HepG2 (cell line): ENCODE measurements around the gene ZP2. TPM values are rescaled to one million over a fixed set of nuclear protein-coding genes. Genes with fewer than 3 reads are reported as not detected.

Experiments used
- ATAC-seq: fragments of 200-7000 bp; cut with Tn5 transposase; 3 replicates; pipeline ENCODE4 v1.9.1; 2020; ENCODE audit warnings: mild to moderate bottlenecking, moderate library complexity
- BruUV-seq: library from RNA; stranded (reverse); fragments of 400-500 nt; replicated peaks from 2 replicates; lab custom pipeline; 2021; lab: Mats Ljungman, UMichigan
- CTCF ChIA-PET: fragments of 300-600 bp; formaldehyde crosslinking; extraction: SDS; loops from one replicate; lab custom pipeline; 2021; ENCODE audit warnings: low total read pairs, inconsistent platforms, low intra/inter-chr PET ratio; lab: Yijun Ruan, JAX
- POLR2A ChIA-PET: fragments of 350-600 bp; sonication (Branson Sonifier 250); formaldehyde crosslinking; loops from one replicate; lab custom pipeline; 2020; ENCODE audit warnings: antibody characterized with exemption, inconsistent platforms; lab: Yijun Ruan, JAX
- DNase-seq: peaks from one replicate; pipeline ENCODE4 v3.0.0-alpha.2; 2015; ENCODE audit warnings: low spot score
- FAIRE-seq: peaks from 3 replicates; lab custom pipeline; 2011; peaks lifted over from hg19 to GRCh38; lab: Jason Lieb, UNC
- H2AFZ ChIP-seq: one replicate; pipeline ENCODE4 v1.6.1; 2011; ENCODE audit warnings: low read length, inconsistent platforms
- H3K27ac ChIP-seq: fragments of 300-600 bp; 3 replicates; pipeline ENCODE4 v1.8.0; 2011; ENCODE audit warnings: mixed run types, mild to moderate bottlenecking, mixed read lengths, low read length, inconsistent platforms; ENCODE audit not compliant: insufficient read depth; ENCODE audit errors: extremely low read length
- H3K27me3 ChIP-seq, 2 experiments: fragments of 200-600 bp in 1 of 2; 2 replicates in 1 of 2; 3 replicates in 1 of 2; pipeline versions ENCODE4 v1.6.0 to v1.8.0; 2011; ENCODE audit warnings: low read length in 2 of 2, mild to moderate bottlenecking in 2 of 2, moderate library complexity in 2 of 2, inconsistent platforms in 1 of 2; ENCODE audit not compliant: insufficient read depth in 2 of 2, control insufficient read depth in 1 of 2
- H3K36me3 ChIP-seq, 2 experiments: fragments of 200-600 bp in 1 of 2; replicated peaks in 1 of 2; 2 replicates in 1 of 2; 3 replicates in 1 of 2; pipeline versions ENCODE4 v1.5.1 to v1.8.0; 2011; ENCODE audit warnings: low read length in 2 of 2, inconsistent platforms in 1 of 2; ENCODE audit not compliant: insufficient read depth in 2 of 2, control insufficient read depth in 1 of 2
- H3K4me1 ChIP-seq: 2 replicates; pipeline ENCODE4 v1.5.1; 2012; ENCODE audit warnings: low read length, inconsistent platforms; ENCODE audit not compliant: insufficient read depth
- H3K4me2 ChIP-seq: 2 replicates; pipeline ENCODE4 v1.6.0; 2011; ENCODE audit warnings: low read depth, low read length, inconsistent platforms
- H3K4me3 ChIP-seq, 3 experiments: fragments of 200-600 bp in 1 of 3; sonication (generic), shearing (Covaris generic) in 1 of 3; replicated peaks in 1 of 3; 2 replicates each; pipeline ENCODE4 v1.5.1; 2011 to 2016; ENCODE audit warnings: low read length in 3 of 3, inconsistent platforms in 2 of 3, low read depth in 2 of 3, mild to moderate bottlenecking in 2 of 3, control low read depth in 1 of 3, mixed read lengths in 1 of 3; ENCODE audit not compliant: insufficient read depth in 1 of 3
- H3K79me2 ChIP-seq: one replicate; pipeline ENCODE4 v1.6.1; 2011; ENCODE audit warnings: low read length, inconsistent platforms; ENCODE audit not compliant: insufficient read depth
- H3K9ac ChIP-seq: 2 replicates; pipeline ENCODE4 v1.6.0; 2011; ENCODE audit warnings: mild to moderate bottlenecking, low read depth, low read length, inconsistent platforms; ENCODE audit not compliant: insufficient read depth
- H3K9me3 ChIP-seq: 2 replicates; pipeline ENCODE4 v1.5.1; 2012; ENCODE audit warnings: mild to moderate bottlenecking, low read length
- H4K20me1 ChIP-seq: 2 replicates; pipeline ENCODE4 v1.6.0; 2011; ENCODE audit warnings: inconsistent platforms, mild to moderate bottlenecking, low read length, moderate library complexity; ENCODE audit not compliant: insufficient read depth
- ASH2L ChIP-seq: fragments of 300-600, 200-600 bp; sonication (generic); IDR thresholded peaks from 2 replicates; pipeline ENCODE4 v1.7.0; 2017; ENCODE audit warnings: low read depth, mild to moderate bottlenecking, moderate library complexity, mixed read lengths, low read length; ENCODE audit not compliant: insufficient read length
- BRCA1 ChIP-seq: sonication (generic); formaldehyde crosslinking; IDR thresholded peaks from 2 replicates; pipeline ENCODE4 v1.4.0; 2020; ENCODE audit warnings: missing genetic modification reagents
- CBFB ChIP-seq: sonication (generic); formaldehyde crosslinking; IDR thresholded peaks from 2 replicates; pipeline ENCODE4 v1.4.0; 2020; ENCODE audit warnings: missing genetic modification reagents
- CREM ChIP-seq, 2 experiments: sonication (generic) in 1 of 2; formaldehyde crosslinking in 1 of 2; IDR thresholded peaks; 2 replicates each; pipeline versions ENCODE4 v1.4.0 to v1.6.1; 2016 to 2020; ENCODE audit warnings: antibody characterized with exemption in 1 of 2, mild to moderate bottlenecking in 1 of 2, missing genetic modification reagents in 1 of 2
- DR1 ChIP-seq: sonication (generic); formaldehyde crosslinking; IDR thresholded peaks from 2 replicates; pipeline ENCODE4 v1.8.0; 2021; ENCODE audit warnings: mild to moderate bottlenecking, missing genetic modification reagents, inconsistent platforms
- KLF13 ChIP-seq: sonication (generic); formaldehyde crosslinking; IDR thresholded peaks from 2 replicates; pipeline ENCODE4 v1.4.0; 2020; ENCODE audit warnings: mild to moderate bottlenecking, missing genetic modification reagents
- KLF16 ChIP-seq, 2 experiments: sonication (generic) in 1 of 2; formaldehyde crosslinking in 1 of 2; IDR thresholded peaks; 2 replicates each; pipeline versions ENCODE4 v1.6.1 to v1.8.0; 2016 to 2023; ENCODE audit warnings: missing genetic modification reagents in 2 of 2, missing compliant biosample characterization in 1 of 2
- NCOA2 ChIP-seq: sonication (generic); formaldehyde crosslinking; IDR thresholded peaks from 2 replicates; pipeline ENCODE4 v1.8.0; 2022; ENCODE audit warnings: inconsistent platforms
- NFE2L1 ChIP-seq: sonication (generic); formaldehyde crosslinking; IDR thresholded peaks from 2 replicates; pipeline ENCODE4 v1.4.0; 2020; ENCODE audit warnings: missing genetic modification reagents, mild to moderate bottlenecking, borderline replicate concordance
- PCBP2 ChIP-seq: fragments of 200-400 bp; formaldehyde crosslinking; optimal IDR thresholded peaks from 2 replicates; pipeline ENCODE3; 2018; ENCODE audit warnings: low read length, low read depth; ENCODE audit not compliant: poor library complexity, severe bottlenecking
- SP5 ChIP-seq: IDR thresholded peaks from 2 replicates; pipeline ENCODE4 v1.6.1; 2016; ENCODE audit warnings: low read depth, borderline replicate concordance
- SRF ChIP-seq: IDR thresholded peaks from 2 replicates; pipeline ENCODE4 v1.6.1; 2011; ENCODE audit warnings: mild to moderate bottlenecking, low read depth, low read length, moderate library complexity
- ZFP82 ChIP-seq: sonication (generic); formaldehyde crosslinking; IDR thresholded peaks from 2 replicates; pipeline ENCODE4 v1.5.1; 2020; ENCODE audit warnings: mild to moderate bottlenecking, missing genetic modification reagents, borderline replicate concordance
- ZKSCAN8 ChIP-seq: IDR thresholded peaks from 2 replicates; pipeline ENCODE4 v1.6.1; 2016; ENCODE audit warnings: borderline replicate concordance, missing genetic modification reagents, missing compliant biosample characterization
- ZNF235 ChIP-seq: sonication (generic); formaldehyde crosslinking; IDR thresholded peaks from 2 replicates; pipeline ENCODE4 v1.8.1; 2023; ENCODE audit warnings: mild to moderate bottlenecking, missing genetic modification reagents, borderline replicate concordance
- ZNF317 ChIP-seq: sonication (generic); formaldehyde crosslinking; IDR thresholded peaks from 2 replicates; pipeline ENCODE4 v1.5.0; 2020; ENCODE audit warnings: mild to moderate bottlenecking, missing genetic modification reagents
- ZNF558 ChIP-seq: sonication (generic); formaldehyde crosslinking; IDR thresholded peaks from 2 replicates; pipeline ENCODE4 v1.9.0; 2022; ENCODE audit warnings: mild to moderate bottlenecking, missing genetic modification reagents, borderline replicate concordance
- ZNF850 ChIP-seq: sonication (generic); formaldehyde crosslinking; conservative IDR thresholded peaks from 2 replicates; pipeline ENCODE4 v1.9.0; 2021; ENCODE audit warnings: mild to moderate bottlenecking, missing genetic modification reagents
- WGBS: methylation state at CpG from one replicate; pipeline ENCODE4 v1.1.6; 2017; ENCODE audit warnings: low lambda C conversion rate; 5-methylcytosine and 5-hydroxymethylcytosine counted together
- in situ Hi-C: cut with HindIII; loops from 2 replicates; pipeline ENCODE4 v1.10.0; 2017; ENCODE audit warnings: low pct_unique_long_range_greater_than_20kb; ENCODE audit not compliant: extremely low pct_ligation_motif_present
- intact Hi-C: fragments of 100-400 bp; cut with micrococcal nuclease; formaldehyde crosslinking; loops from one replicate; pipeline ENCODE4 v1.10.0; 2022; ENCODE audit not compliant: unreplicated experiment
- polyA plus RNA-seq, 8 experiments: library from polyadenylated mRNA; depleted of rRNA in 3 of 8; stranded (reverse) in 7 of 8; unstranded in 1 of 8; fragments of >200 nt; fragmentation: Illumina TruSeq in 4 of 8; extraction: Trizol in 4 of 8; gene quantifications; 2 replicates each; pipeline versions ENCODE4 v1.2.1 to v1.2.3, GENCODE V29; 2011 to 2016; ENCODE audit warnings: low read depth in 4 of 8, missing spikeins in 1 of 8, mixed read lengths in 1 of 8; ENCODE audit not compliant: insufficient read depth in 1 of 8
- total RNA-seq, 5 experiments: library from RNA; depleted of rRNA; stranded (reverse); fragments of >200 nt; fragmentation: Illumina TruSeq; extraction: Trizol; gene quantifications; 2 replicates each; pipeline ENCODE4 v1.2.3, GENCODE V29; 2016; ENCODE audit warnings: low read depth in 1 of 5
- TF ChIP-seq, protein P1 (sequence below): IDR thresholded peaks from 2 replicates; pipeline ENCODE4 v1.6.1; 2016
- TF ChIP-seq, protein P2 (sequence below): IDR thresholded peaks from 2 replicates; pipeline ENCODE4 v1.6.1; 2016; ENCODE audit warnings: missing genetic modification reagents, missing compliant biosample characterization
- TF ChIP-seq, protein P3 (sequence below): sonication (generic); formaldehyde crosslinking; IDR thresholded peaks from 2 replicates; pipeline ENCODE4 v1.4.0; 2020; ENCODE audit warnings: missing genetic modification reagents

ZP2 gene
- total and polyA plus RNA-seq, 2 of the 13 experiments (the other 11 are each of a cell fraction or from before 2014, with no cell fraction given): not detected

DNA sequence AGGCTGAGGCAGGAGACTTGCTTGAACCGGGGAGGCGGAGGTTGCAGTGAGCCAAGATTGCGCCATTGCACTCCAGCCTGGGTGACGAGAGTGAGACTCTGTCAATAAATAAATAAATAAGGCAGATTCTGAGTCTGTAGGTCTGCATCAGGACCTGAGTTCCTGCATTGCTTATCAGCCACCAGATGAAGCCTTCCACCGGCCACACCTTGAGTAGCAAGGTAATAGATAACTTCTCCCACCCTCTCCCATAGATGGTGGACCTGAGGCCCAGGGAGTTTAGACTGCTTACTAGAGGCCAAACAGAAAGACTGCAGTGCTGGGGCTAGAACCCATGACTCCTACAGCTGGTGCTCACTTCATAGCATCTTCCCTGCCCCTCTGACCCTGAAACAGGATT, 22.1 kb downstream of the ZP2 start (continued):
- TF ChIP-seq ZNF558 (no peak), BRCA1 (CRISPR knock-in tag) (no peak), DR1 (no peak), ZFP82 (CRISPR knock-in tag) (no peak), NFE2L1 (CRISPR knock-in tag) (no peak), ZNF850 (CRISPR knock-in tag) (no peak), SRF (no peak)
- TF ChIP-seq, protein P1, sequence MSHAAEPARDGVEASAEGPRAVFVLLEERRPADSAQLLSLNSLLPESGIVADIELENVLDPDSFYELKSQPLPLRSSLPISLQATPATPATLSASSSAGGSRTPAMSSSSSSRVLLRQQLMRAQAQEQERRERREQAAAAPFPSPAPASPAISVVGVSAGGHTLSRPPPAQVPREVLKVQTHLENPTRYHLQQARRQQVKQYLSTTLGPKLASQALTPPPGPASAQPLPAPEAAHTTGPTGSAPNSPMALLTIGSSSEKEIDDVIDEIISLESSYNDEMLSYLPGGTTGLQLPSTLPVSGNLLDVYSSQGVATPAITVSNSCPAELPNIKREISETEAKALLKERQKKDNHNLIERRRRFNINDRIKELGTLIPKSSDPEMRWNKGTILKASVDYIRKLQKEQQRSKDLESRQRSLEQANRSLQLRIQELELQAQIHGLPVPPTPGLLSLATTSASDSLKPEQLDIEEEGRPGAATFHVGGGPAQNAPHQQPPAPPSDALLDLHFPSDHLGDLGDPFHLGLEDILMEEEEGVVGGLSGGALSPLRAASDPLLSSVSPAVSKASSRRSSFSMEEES (CRISPR knock-in tag): no peak

DNA sequence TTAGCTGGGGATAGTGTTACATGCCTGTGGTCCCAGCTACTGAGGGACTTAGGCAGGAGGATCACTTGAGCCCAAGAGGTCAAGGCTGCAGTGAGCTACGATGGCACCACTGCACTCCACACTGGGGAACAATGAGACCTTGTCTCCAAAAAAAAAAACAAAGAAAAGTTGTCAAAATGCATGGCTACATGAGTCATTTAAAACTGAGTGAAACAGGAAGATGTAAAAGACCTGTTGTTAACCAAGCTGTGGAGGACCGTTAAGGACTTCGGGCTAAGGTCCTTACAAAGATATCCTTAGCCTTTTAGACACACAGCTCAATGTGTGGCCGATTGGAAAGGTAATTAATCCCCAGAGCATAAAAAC, 25.1 kb downstream of the ZP2 start:
- no TSS peak for BruUV-seq
- POLR2A ChIA-PET: interaction anchor here (1.2 to 5.4 kb wide), 5 partner anchors 44 to 115 kb away, joined by 4 to 52 read pairs (median 16); partner anchors contain the start of gene ANKS4B
- Histone ChIP-seq H2AFZ (no peak overlapping the region), H3K9me3 (no peaks in the 10 kb centered on the region), H3K79me2 (no peaks in the 10 kb centered on the region), H3K27ac (peak overlapping the region; percentile 50), H3K4me3 (peak overlapping the region in 2 of 3 experiments; percentile 5 to 20; a peak in 2 of 6 replicates), H3K9ac (peak overlapping the region; percentile 27; the same call in 1 of the 2 replicates), H3K27me3 (0 out of 5 replicates have a peak, but pooled peaks cover 0 to 6% of the 10 kb centered on the region in 2 experiments), H4K20me1 (no peaks in the 10 kb centered on the region), H3K36me3 (no peaks in the 10 kb centered on the region), H3K4me2 (peak overlapping the region; percentile 58), H3K4me1 (peaks cover 45% of the 10 kb centered on the region)
- ATAC-seq (peak; percentile 86), DNase-seq (peak; percentile 98), FAIRE-seq (peak; percentile 97)
- in situ Hi-C loops (loop anchor here (5.0 kb wide), 2 partner anchors 91 to 116 kb away; partner anchors contain the start of gene CRYM), intact Hi-C loops (no loop called here)
- CTCF ChIA-PET: no interaction called here
- WGBS: 3% methylated on average over 4 of the region's 4 CpGs
- TF ChIP-seq ASH2L (peak; percentile 55), CBFB (CRISPR knock-in tag) (no peak; the same call in 1 of the 2 replicates), CREM (IDR thresholded peaks at IDR 0.05) (no peak; the same call in 1 of the 2 replicates), CREM (CRISPR knock-in tag; IDR thresholded peaks at IDR 0.05) (no peak), SP5 (CRISPR knock-in tag) (0 out of 2 replicates have a peak, but pooled peaks have one; percentile 34), KLF13 (CRISPR knock-in tag) (no peak), KLF16 (CRISPR knock-in tag; IDR thresholded peaks at IDR 0.05) (peak in 1 of 2 experiments; percentile 46; a peak in 1 of 4 replicates), ZKSCAN8 (CRISPR knock-in tag) (peak; percentile 72), NCOA2 (CRISPR knock-in tag) (peak; percentile 75), ZNF317 (CRISPR knock-in tag) (peak; percentile 49; the same call in 1 of the 2 replicates), PCBP2 (no peak), ZNF235 (CRISPR knock-in tag) (no peak)
- TF ChIP-seq, protein P2, sequence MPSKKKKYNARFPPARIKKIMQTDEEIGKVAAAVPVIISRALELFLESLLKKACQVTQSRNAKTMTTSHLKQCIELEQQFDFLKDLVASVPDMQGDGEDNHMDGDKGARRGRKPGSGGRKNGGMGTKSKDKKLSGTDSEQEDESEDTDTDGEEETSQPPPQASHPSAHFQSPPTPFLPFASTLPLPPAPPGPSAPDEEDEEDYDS (CRISPR knock-in tag): 0 out of 2 replicates have a peak, but pooled peaks have one; percentile 44
- TF ChIP-seq, protein P3, sequence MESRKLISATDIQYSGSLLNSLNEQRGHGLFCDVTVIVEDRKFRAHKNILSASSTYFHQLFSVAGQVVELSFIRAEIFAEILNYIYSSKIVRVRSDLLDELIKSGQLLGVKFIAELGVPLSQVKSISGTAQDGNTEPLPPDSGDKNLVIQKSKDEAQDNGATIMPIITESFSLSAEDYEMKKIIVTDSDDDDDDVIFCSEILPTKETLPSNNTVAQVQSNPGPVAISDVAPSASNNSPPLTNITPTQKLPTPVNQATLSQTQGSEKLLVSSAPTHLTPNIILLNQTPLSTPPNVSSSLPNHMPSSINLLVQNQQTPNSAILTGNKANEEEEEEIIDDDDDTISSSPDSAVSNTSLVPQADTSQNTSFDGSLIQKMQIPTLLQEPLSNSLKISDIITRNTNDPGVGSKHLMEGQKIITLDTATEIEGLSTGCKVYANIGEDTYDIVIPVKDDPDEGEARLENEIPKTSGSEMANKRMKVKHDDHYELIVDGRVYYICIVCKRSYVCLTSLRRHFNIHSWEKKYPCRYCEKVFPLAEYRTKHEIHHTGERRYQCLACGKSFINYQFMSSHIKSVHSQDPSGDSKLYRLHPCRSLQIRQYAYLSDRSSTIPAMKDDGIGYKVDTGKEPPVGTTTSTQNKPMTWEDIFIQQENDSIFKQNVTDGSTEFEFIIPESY (CRISPR knock-in tag): no peak
